H9 (cell line): ENCODE results near the gene LRRC26. TPM values are rescaled to one million over a fixed set of nuclear protein-coding genes. Genes with fewer than 3 reads are reported as not detected.

ENCODE experiments used
- DNase-seq: peaks from one replicate; pipeline ENCODE4 v3.0.0-alpha.2; 2017
- H2AFZ ChIP-seq: one replicate; pipeline ENCODE4 v1.6.1; 2013; ENCODE audit warnings: mild to moderate bottlenecking, low read length, control low read depth, moderate library complexity
- H2AK5ac ChIP-seq: 2 replicates; pipeline ENCODE4 v1.6.1; 2013; ENCODE audit warnings: low read length, control low read depth, mixed read lengths; ENCODE audit not compliant: insufficient read length
- H2BK120ac ChIP-seq: one replicate; pipeline ENCODE4 v1.6.1; 2013; ENCODE audit warnings: low read depth, mild to moderate bottlenecking, low read length, control low read depth, inconsistent platforms; ENCODE audit not compliant: poor library complexity, severe bottlenecking
- H2BK12ac ChIP-seq: 2 replicates; pipeline ENCODE4 v1.6.1; 2013; ENCODE audit warnings: low read length, control low read depth, mixed read lengths, low read depth; ENCODE audit not compliant: insufficient read length
- H2BK15ac ChIP-seq: 2 replicates; pipeline ENCODE4 v1.6.1; 2013; ENCODE audit warnings: low read depth, low read length, control low read depth
- H2BK20ac ChIP-seq: one replicate; pipeline ENCODE4 v1.6.1; 2013; ENCODE audit warnings: low read depth, mild to moderate bottlenecking, low read length, control low read depth, inconsistent platforms; ENCODE audit not compliant: poor library complexity, severe bottlenecking
- H2BK5ac ChIP-seq: 2 replicates; pipeline ENCODE4 v1.6.1; 2013; ENCODE audit warnings: low read length, control low read depth, mixed read lengths; ENCODE audit not compliant: insufficient read length
- H3K14ac ChIP-seq: 2 replicates; pipeline ENCODE4 v1.6.1; 2013; ENCODE audit warnings: low read length, control low read depth; ENCODE audit not compliant: insufficient read depth
- H3K18ac ChIP-seq: 2 replicates; pipeline ENCODE4 v1.6.1; 2013; ENCODE audit warnings: low read depth, mild to moderate bottlenecking, mixed read lengths, low read length, control low read depth; ENCODE audit not compliant: insufficient read length
- H3K23ac ChIP-seq: 2 replicates; pipeline ENCODE4 v1.6.1; 2013; ENCODE audit warnings: low read length, control low read depth, mixed read lengths, low read depth; ENCODE audit not compliant: insufficient read length
- H3K23me2 ChIP-seq: 2 replicates; pipeline ENCODE4 v1.6.1; 2013; ENCODE audit warnings: low read depth, mild to moderate bottlenecking, mixed read lengths, low read length, control low read depth; ENCODE audit not compliant: insufficient read length, poor library complexity, severe bottlenecking
- H3K27ac ChIP-seq: 2 replicates; pipeline ENCODE4 v1.5.1; 2013; ENCODE audit warnings: low read length, control low read depth, mixed read lengths, low read depth; ENCODE audit not compliant: insufficient read length
- H3K27me3 ChIP-seq: 2 replicates; pipeline ENCODE4 v1.6.1; 2013; ENCODE audit warnings: low read length, control low read depth, inconsistent platforms; ENCODE audit not compliant: insufficient read depth
- H3K4ac ChIP-seq: 2 replicates; pipeline ENCODE4 v1.6.1; 2013; ENCODE audit warnings: low read depth, mild to moderate bottlenecking, control low read depth, inconsistent platforms, low read length, moderate library complexity
- H3K4me1 ChIP-seq: 2 replicates; pipeline ENCODE4 v1.6.1; 2013; ENCODE audit warnings: low read length, control low read depth, inconsistent platforms; ENCODE audit not compliant: insufficient read depth
- H3K4me2 ChIP-seq: 2 replicates; pipeline ENCODE4 v1.6.1; 2013; ENCODE audit warnings: low read length, control low read depth, mixed read lengths; ENCODE audit not compliant: insufficient read length, insufficient read depth
- H3K56ac ChIP-seq: 2 replicates; pipeline ENCODE4 v1.6.1; 2013; ENCODE audit warnings: low read depth, mild to moderate bottlenecking, mixed read lengths, low read length, control low read depth; ENCODE audit not compliant: insufficient read length
- H3K79me1 ChIP-seq: 2 replicates; pipeline ENCODE4 v1.6.1; 2013; ENCODE audit warnings: low read depth, mild to moderate bottlenecking, moderate library complexity, low read length, control low read depth, inconsistent platforms; ENCODE audit not compliant: insufficient read depth, poor library complexity, severe bottlenecking
- H3K79me2 ChIP-seq: 2 replicates; pipeline ENCODE4 v1.6.1; 2013; ENCODE audit warnings: low read length, control low read depth, inconsistent platforms; ENCODE audit not compliant: insufficient read depth
- H3K9ac ChIP-seq: 2 replicates; pipeline ENCODE4 v1.6.1; 2013; ENCODE audit warnings: low read length, control low read depth, mixed read lengths; ENCODE audit not compliant: insufficient read length; ENCODE audit errors: extremely low read depth
- H3K9me3 ChIP-seq: one replicate; pipeline ENCODE4 v1.6.1; 2013; ENCODE audit warnings: low read depth, low read length, inconsistent platforms; ENCODE audit not compliant: control insufficient read depth
- H3T11ph ChIP-seq: one replicate; pipeline ENCODE4 v1.6.1; 2013; ENCODE audit warnings: mild to moderate bottlenecking, low read length, control low read depth, inconsistent platforms
- H4K20me1 ChIP-seq: one replicate; pipeline ENCODE4 v1.6.1; 2013; ENCODE audit not compliant: control insufficient read depth, insufficient read length, insufficient read depth
- H4K5ac ChIP-seq: 2 replicates; pipeline ENCODE4 v1.6.1; 2013; ENCODE audit warnings: low read depth, mild to moderate bottlenecking, mixed read lengths, low read length, control low read depth; ENCODE audit not compliant: insufficient read length
- H4K8ac ChIP-seq: replicated peaks from 2 replicates; pipeline ENCODE4 v1.6.1; 2013; ENCODE audit warnings: low read length, control low read depth, mixed read lengths, low read depth; ENCODE audit not compliant: insufficient read length
- H4K91ac ChIP-seq: 2 replicates; pipeline ENCODE4 v1.6.1; 2013; ENCODE audit warnings: low read depth, mild to moderate bottlenecking, moderate library complexity, mixed read lengths, low read length, control low read depth; ENCODE audit not compliant: insufficient read length
- H3K27ac Mint-ChIP-seq, 3 experiments: 2 replicates in 2 of 3; 3 replicates in 1 of 3; pipeline ENCODE4 v1.8.0; 2020 to 2021; ENCODE audit warnings: mixed read lengths in 3 of 3, mild to moderate bottlenecking in 1 of 3, moderate library complexity in 1 of 3
- H3K27me3 Mint-ChIP-seq: 2 replicates; pipeline ENCODE4 v1.8.0; 2021; ENCODE audit warnings: low read depth, mild to moderate bottlenecking, moderate library complexity, mixed read lengths
- H3K36me3 Mint-ChIP-seq, 3 experiments: 2 replicates in 2 of 3; 3 replicates in 1 of 3; pipeline ENCODE4 v1.8.0; 2020 to 2021; ENCODE audit warnings: low read depth in 3 of 3, mixed read lengths in 3 of 3; ENCODE audit not compliant: insufficient read depth in 1 of 3
- H3K4me1 Mint-ChIP-seq, 2 experiments: 2 replicates each; pipeline ENCODE4 v1.8.0; 2020; ENCODE audit warnings: mixed read lengths in 2 of 2
- H3K4me3 Mint-ChIP-seq, 2 experiments: 2 replicates in 1 of 2; 3 replicates in 1 of 2; pipeline ENCODE4 v1.8.0; 2020 to 2021; ENCODE audit warnings: mild to moderate bottlenecking in 2 of 2, mixed read lengths in 2 of 2, moderate library complexity in 1 of 2
- H3K9me3 Mint-ChIP-seq, 2 experiments: 2 replicates in 1 of 2; 3 replicates in 1 of 2; pipeline ENCODE4 v1.8.0; 2020; ENCODE audit warnings: mild to moderate bottlenecking in 2 of 2, mixed read lengths in 2 of 2, moderate library complexity in 1 of 2
- WGBS: extraction: QIAGEN DNeasy Blood & Tissue Kit; methylation state at CpG from one replicate; pipeline ENCODE4 v1.1.7; 2013; ENCODE audit warnings: missing lambda C conversion rate, low lambda C conversion rate, mixed read lengths; ENCODE audit not compliant: insufficient read length; ENCODE audit errors: extremely low coverage; 5-methylcytosine and 5-hydroxymethylcytosine counted together
- total RNA-seq: library from RNA; stranded (reverse); gene quantifications from 2 replicates; pipeline ENCODE4 v1.2.1, GENCODE V29; 2021
- TF ChIP-seq, protein P1 (sequence below): fragments of 200-600 bp; sonication (generic); conservative IDR thresholded peaks from 3 replicates; pipeline ENCODE4 v1.8.0; 2021; ENCODE audit warnings: antibody characterized with exemption, mild to moderate bottlenecking

Gene LRRC26
- total RNA-seq, 1 experiment from 2014 or later: 0.96 TPM

GRCh38 chr9:137149363-137149762 is 20.5 kb downstream of the LRRC26 start:
- no CpG with 5 or more reads among the region's 5 CpGs for WGBS
- H2BK12ac ChIP-seq: no peak overlapping the region
- H3K14ac ChIP-seq: no peak overlapping the region
- H4K20me1 ChIP-seq: no peaks in the 10 kb centered on the region
- DNase-seq: no peak
- no peaks in the 10 kb centered on the region for H3K79me2 ChIP-seq
- no peak overlapping the region for H3K56ac ChIP-seq
- no peaks in the 10 kb centered on the region for H3K27me3 ChIP-seq
- Mint-ChIP-seq H3K4me3 (no peak overlapping the region), H3K4me1 (peaks cover 0 to 11% of the 10 kb centered on the region in 2 experiments; a peak in 2 of 4 replicates), H3K9me3 (no peaks in the 10 kb centered on the region; a peak in 2 of 5 replicates), H3K27ac (no peak overlapping the region), H3K36me3 (no peaks in the 10 kb centered on the region), H3K27me3 (peaks cover 28% of the 10 kb centered on the region)
- no peak overlapping the region for H2BK15ac ChIP-seq
- H3K27ac ChIP-seq: no peak overlapping the region
- no peak overlapping the region for H3K18ac ChIP-seq
- no peak overlapping the region for H2AFZ ChIP-seq
- H2BK5ac ChIP-seq: no peak overlapping the region
- no peak overlapping the region for H3K9ac ChIP-seq
- no peaks in the 10 kb centered on the region for H3K23me2 ChIP-seq
- H2BK120ac ChIP-seq: no peak overlapping the region
- H2BK20ac ChIP-seq: no peak overlapping the region
- no peaks in the 10 kb centered on the region for H3K9me3 ChIP-seq
- no peak overlapping the region for H3K4me2 ChIP-seq
- no peak overlapping the region for H2AK5ac ChIP-seq
- no peak overlapping the region for H4K91ac ChIP-seq
- H4K5ac ChIP-seq: no peak overlapping the region
- no peak overlapping the region for H3K4ac ChIP-seq
- no peak overlapping the region for H3T11ph ChIP-seq
- TF ChIP-seq, protein P1, sequence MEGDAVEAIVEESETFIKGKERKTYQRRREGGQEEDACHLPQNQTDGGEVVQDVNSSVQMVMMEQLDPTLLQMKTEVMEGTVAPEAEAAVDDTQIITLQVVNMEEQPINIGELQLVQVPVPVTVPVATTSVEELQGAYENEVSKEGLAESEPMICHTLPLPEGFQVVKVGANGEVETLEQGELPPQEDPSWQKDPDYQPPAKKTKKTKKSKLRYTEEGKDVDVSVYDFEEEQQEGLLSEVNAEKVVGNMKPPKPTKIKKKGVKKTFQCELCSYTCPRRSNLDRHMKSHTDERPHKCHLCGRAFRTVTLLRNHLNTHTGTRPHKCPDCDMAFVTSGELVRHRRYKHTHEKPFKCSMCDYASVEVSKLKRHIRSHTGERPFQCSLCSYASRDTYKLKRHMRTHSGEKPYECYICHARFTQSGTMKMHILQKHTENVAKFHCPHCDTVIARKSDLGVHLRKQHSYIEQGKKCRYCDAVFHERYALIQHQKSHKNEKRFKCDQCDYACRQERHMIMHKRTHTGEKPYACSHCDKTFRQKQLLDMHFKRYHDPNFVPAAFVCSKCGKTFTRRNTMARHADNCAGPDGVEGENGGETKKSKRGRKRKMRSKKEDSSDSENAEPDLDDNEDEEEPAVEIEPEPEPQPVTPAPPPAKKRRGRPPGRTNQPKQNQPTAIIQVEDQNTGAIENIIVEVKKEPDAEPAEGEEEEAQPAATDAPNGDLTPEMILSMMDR: no peak
- H3K79me1 ChIP-seq: no peaks in the 10 kb centered on the region
- no peaks in the 10 kb centered on the region; the same call in 1 of the 2 replicates for H3K4me1 ChIP-seq
- no peak overlapping the region for H4K8ac ChIP-seq
- H3K23ac ChIP-seq: no peak overlapping the region
